Measurements from ENCODE around the gene TFAP2E. TPM values are rescaled to one million over a fixed set of nuclear protein-coding genes. Genes with fewer than 3 reads are reported as not detected.

TFAP2E gene
- total RNA-seq, 3 donors from 2014 or later: 0.27 to 0.79 (median 0.67) TPM

- DNase-seq: no peak
- ATAC-seq: no peak
- intact Hi-C loops (cut with DNase I, micrococcal nuclease): no loop called here
Measured at GRCh38 chr1:35532497-35533223, 40.5 kb upstream of the TFAP2E start.

GRCh38 chr1:35533586-35533985, 39.5 kb upstream of the TFAP2E start:
- H3K4me3 ChIP-seq: no peak overlapping the region
- H3K9me3 ChIP-seq: no peaks in the 10 kb centered on the region
- TF ChIP-seq CTCF (IDR thresholded peaks at IDR 0.05): no peak
- ATAC-seq: no peak
- no peak for DNase-seq
- H3K36me3 ChIP-seq (ENCODE audit: low read depth): no peaks in the 10 kb centered on the region
- no peaks in the 10 kb centered on the region for H3K4me1 ChIP-seq (ENCODE audit: low read depth)
- intact Hi-C loops (cut with DNase I, micrococcal nuclease): no loop called here

More at GRCh38 chr1:35532497-35533223, 40.5 kb upstream of the TFAP2E start:
- Histone ChIP-seq H3K9me3 (no peaks in the 10 kb centered on the region), H3K36me3 (ENCODE audit: low read depth) (no peaks in the 10 kb centered on the region), H3K4me3 (no peak overlapping the region), H3K4me1 (ENCODE audit: low read depth) (no peaks in the 10 kb centered on the region)
- TF ChIP-seq CTCF (IDR thresholded peaks at IDR 0.05): no peak

- no peak for TF ChIP-seq CTCF (IDR thresholded peaks at IDR 0.05)
- DNase-seq (no peak), ATAC-seq (no peak)
- intact Hi-C loops (cut with DNase I, micrococcal nuclease): no loop called here
- Histone ChIP-seq H3K36me3 (ENCODE audit: low read depth) (no peaks in the 10 kb centered on the region), H3K9me3 (no peaks in the 10 kb centered on the region), H3K4me3 (no peak overlapping the region), H3K4me1 (ENCODE audit: low read depth) (peaks cover 7% of the 10 kb centered on the region)
Measured at GRCh38 chr1:35535243-35535642, 37.9 kb upstream of the TFAP2E start.

- intact Hi-C loops (cut with DNase I, micrococcal nuclease): no loop called here
- Histone ChIP-seq H3K4me1 (ENCODE audit: low read depth) (peaks cover 8% of the 10 kb centered on the region), H3K4me3 (no peak overlapping the region), H3K36me3 (ENCODE audit: low read depth) (no peaks in the 10 kb centered on the region), H3K9me3 (no peaks in the 10 kb centered on the region)
- DNase-seq: no peak
- TF ChIP-seq CTCF (IDR thresholded peaks at IDR 0.05): no peak
- no peak for ATAC-seq
Measured at GRCh38 chr1:35536556-35537162, 36.5 kb upstream of the TFAP2E start.

- ATAC-seq (no peak), DNase-seq (no peak)
- Histone ChIP-seq H3K4me3 (no peak overlapping the region), H3K36me3 (ENCODE audit: low read depth) (no peaks in the 10 kb centered on the region), H3K9me3 (no peaks in the 10 kb centered on the region), H3K4me1 (ENCODE audit: low read depth) (peaks cover 8% of the 10 kb centered on the region)
- intact Hi-C loops (cut with DNase I, micrococcal nuclease): no loop called here
- no peak for TF ChIP-seq CTCF (IDR thresholded peaks at IDR 0.05)
Measured at GRCh38 chr1:35537806-35538205, 35.3 kb upstream of the TFAP2E start.

All from mucosa of descending colon (tissue), 3 donors.